ENCODE measurements around the gene SPTBN1. TPM values are rescaled to one million over a fixed set of nuclear protein-coding genes. Genes with fewer than 3 reads are reported as not detected.

Gene SPTBN1
- total and polyA plus RNA-seq, 9 of the 15 experiments (the other 6 are each of a cell fraction or from before 2014, with no cell fraction given): 8.9 to 66.8 (median 31.4) TPM

DNA sequence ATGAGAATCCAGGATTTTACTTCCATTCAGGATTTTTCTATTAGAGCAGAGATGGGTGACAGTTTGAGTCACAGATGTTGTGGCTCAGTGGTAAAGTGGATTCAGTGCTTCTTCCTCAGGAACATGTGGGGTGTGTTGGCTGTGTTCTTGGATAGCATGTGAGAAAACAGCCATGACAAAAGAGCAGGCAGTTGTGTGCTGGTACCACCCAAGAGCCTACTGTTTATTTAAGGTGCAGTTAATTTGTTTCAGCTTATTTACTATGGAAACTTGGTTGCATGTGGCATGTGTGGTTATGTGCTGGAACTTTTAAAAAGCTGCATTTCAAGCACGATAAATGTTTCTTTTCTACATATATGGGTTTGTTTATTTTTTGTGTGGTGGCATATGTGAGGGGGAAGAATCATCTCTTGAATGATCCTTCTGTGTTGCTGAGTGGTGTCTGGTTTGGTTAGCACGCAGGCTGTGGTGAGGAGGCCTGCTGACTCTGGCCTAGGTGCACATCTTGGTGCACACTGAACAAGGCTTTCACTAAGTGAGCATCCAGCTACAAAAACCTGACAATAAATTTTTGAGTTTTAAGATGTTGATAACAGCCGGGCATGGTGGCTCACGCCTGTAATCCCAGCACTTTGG, 67.3 kb downstream of the SPTBN1 start:
- in situ Hi-C loops (cut with MboI) (loop anchor here (5.0 to 10.0 kb wide), 3 partner anchors 121 to 321 kb away; no protein-coding TSS in a partner anchor), intact Hi-C loops (cut with micrococcal nuclease) (loop anchor here (2.0 to 5.0 kb wide), 4 partner anchors 79 to 654 kb away; no protein-coding TSS in a partner anchor)
- ATAC-seq (no peak), FAIRE-seq (peak; percentile 11), DNase-seq (ENCODE audit: extremely low read depth in 1 of 4, low spot score in 3 of 4) (no peak)
- Histone ChIP-seq H3K4me2 (ENCODE audit: insufficient read depth, low read length) (no peak overlapping the region), H3K4me3 (no peak overlapping the region), H3K9me3 (replicated peaks; ENCODE audit: control insufficient read depth, insufficient read depth, low read depth, low read length) (no peaks in the 10 kb centered on the region), H3K4me1 (replicated peaks in 1 of 2; ENCODE audit: control insufficient read depth in 2 of 2, insufficient read depth in 2 of 2, low read length in 2 of 2) (0 out of 5 replicates have a peak, but pooled peaks cover 0 to 6% of the 10 kb centered on the region in 2 experiments), H3K27ac (ENCODE audit: extremely low read depth, low read depth, low read length) (no peak overlapping the region), H3K79me2 (ENCODE audit: control insufficient read depth, insufficient read depth, low read length) (no peaks in the 10 kb centered on the region), H2AFZ (ENCODE audit: low read depth, low read length) (no peak overlapping the region), H3K9ac (ENCODE audit: insufficient read depth in 1 of 2, low read depth in 2 of 2, low read length in 2 of 2) (no peak overlapping the region), H4K20me1 (replicated peaks; ENCODE audit: control insufficient read depth, insufficient read depth, low read length) (no peaks in the 10 kb centered on the region), H3K36me3 (ENCODE audit: control insufficient read depth, insufficient read depth, low read length) (no peaks in the 10 kb centered on the region), H3K9me1 (ENCODE audit: control insufficient read depth, insufficient read depth, low read length) (no peaks in the 10 kb centered on the region), H3K27me3 (ENCODE audit: control insufficient read depth in 2 of 2, insufficient read depth in 2 of 2, low read length in 2 of 2) (peaks cover 17 to 26% of the 10 kb centered on the region in 2 experiments; a peak in 3 of 5 replicates)
- BruUV-seq (replicated peaks): no TSS peak
- TF ChIP-seq ZNF507 (tag; conservative IDR thresholded peaks at IDR 0.05): no peak
- no peak for TF ChIP-seq ZNF668 (CRISPR knock-in tag; IDR thresholded peaks at IDR 0.05)
- TF ChIP-seq SRSF9 (IDR thresholded peaks at IDR 0.05; ENCODE audit: borderline replicate concordance, low read depth, low read length): no peak
- no peak for TF ChIP-seq ZNF589 (CRISPR knock-in tag; IDR thresholded peaks at IDR 0.05; ENCODE audit: low read depth)
- TF ChIP-seq KLF1 (tag; IDR thresholded peaks at IDR 0.05): no peak
- TF ChIP-seq, protein P1, sequence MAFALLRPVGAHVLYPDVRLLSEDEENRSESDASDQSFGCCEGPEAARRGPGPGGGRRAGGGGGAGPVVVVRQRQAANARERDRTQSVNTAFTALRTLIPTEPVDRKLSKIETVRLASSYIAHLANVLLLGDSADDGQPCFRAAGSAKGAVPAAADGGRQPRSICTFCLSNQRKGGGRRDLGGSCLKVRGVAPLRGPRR (CRISPR knock-in tag; IDR thresholded peaks at IDR 0.05): no peak
- TF ChIP-seq SIN3B (IDR thresholded peaks at IDR 0.05; ENCODE audit: low read depth): no peak
- TF ChIP-seq, protein P2, sequence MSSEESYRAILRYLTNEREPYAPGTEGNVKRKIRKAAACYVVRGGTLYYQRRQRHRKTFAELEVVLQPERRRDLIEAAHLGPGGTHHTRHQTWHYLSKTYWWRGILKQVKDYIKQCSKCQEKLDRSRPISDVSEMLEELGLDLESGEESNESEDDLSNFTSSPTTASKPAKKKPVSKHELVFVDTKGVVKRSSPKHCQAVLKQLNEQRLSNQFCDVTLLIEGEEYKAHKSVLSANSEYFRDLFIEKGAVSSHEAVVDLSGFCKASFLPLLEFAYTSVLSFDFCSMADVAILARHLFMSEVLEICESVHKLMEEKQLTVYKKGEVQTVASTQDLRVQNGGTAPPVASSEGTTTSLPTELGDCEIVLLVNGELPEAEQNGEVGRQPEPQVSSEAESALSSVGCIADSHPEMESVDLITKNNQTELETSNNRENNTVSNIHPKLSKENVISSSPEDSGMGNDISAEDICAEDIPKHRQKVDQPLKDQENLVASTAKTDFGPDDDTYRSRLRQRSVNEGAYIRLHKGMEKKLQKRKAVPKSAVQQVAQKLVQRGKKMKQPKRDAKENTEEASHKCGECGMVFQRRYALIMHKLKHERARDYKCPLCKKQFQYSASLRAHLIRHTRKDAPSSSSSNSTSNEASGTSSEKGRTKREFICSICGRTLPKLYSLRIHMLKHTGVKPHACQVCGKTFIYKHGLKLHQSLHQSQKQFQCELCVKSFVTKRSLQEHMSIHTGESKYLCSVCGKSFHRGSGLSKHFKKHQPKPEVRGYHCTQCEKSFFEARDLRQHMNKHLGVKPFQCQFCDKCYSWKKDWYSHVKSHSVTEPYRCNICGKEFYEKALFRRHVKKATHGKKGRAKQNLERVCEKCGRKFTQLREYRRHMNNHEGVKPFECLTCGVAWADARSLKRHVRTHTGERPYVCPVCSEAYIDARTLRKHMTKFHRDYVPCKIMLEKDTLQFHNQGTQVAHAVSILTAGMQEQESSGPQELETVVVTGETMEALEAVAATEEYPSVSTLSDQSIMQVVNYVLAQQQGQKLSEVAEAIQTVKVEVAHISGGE (CRISPR knock-in tag; IDR thresholded peaks at IDR 0.05): no peak
- TF ChIP-seq, protein P3, sequence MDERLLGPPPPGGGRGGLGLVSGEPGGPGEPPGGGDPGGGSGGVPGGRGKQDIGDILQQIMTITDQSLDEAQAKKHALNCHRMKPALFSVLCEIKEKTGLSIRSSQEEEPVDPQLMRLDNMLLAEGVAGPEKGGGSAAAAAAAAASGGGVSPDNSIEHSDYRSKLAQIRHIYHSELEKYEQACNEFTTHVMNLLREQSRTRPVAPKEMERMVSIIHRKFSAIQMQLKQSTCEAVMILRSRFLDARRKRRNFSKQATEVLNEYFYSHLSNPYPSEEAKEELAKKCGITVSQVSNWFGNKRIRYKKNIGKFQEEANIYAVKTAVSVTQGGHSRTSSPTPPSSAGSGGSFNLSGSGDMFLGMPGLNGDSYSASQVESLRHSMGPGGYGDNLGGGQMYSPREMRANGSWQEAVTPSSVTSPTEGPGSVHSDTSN (CRISPR knock-in tag; IDR thresholded peaks at IDR 0.05; ENCODE audit: low read depth): no peak
- TF ChIP-seq, protein P3 (tag; conservative IDR thresholded peaks at IDR 0.05; ENCODE audit: low read depth): no peak
- TF ChIP-seq MYBL2 (IDR thresholded peaks at IDR 0.05; ENCODE audit: low read depth): no peak
- no peak for TF ChIP-seq MYBL2 (CRISPR knock-in tag; IDR thresholded peaks at IDR 0.05; ENCODE audit: borderline replicate concordance)
- 48% methylated on average over 4 of the region's 4 CpGs for WGBS (ENCODE audit: insufficient coverage, low coverage, missing lambda C conversion rate)
- CTCF ChIA-PET (ENCODE audit: low intra/inter-chr PET ratio): interaction anchor here (1.2 to 2.1 kb wide), 4 partner anchors 133 to 651 kb away, joined by 3 to 11 read pairs (median 4); no protein-coding TSS in a partner anchor
- POLR2A ChIA-PET: interaction anchor here (1.0 kb wide), 1 partner anchor 89 kb away, joined by 4 read pairs; no protein-coding TSS in a partner anchor

All from K562 (cell line).